K562 (cell line): ENCODE results near the gene KRTAP5-1. TPM values are rescaled to one million over a fixed set of nuclear protein-coding genes. Genes with fewer than 3 reads are reported as not detected.

Source experiments
- CHD2 ChIP-seq: IDR thresholded peaks from 2 replicates; pipeline ENCODE4 v1.6.1; 2011; ENCODE audit warnings: low read depth, low read length
- CSDE1 ChIP-seq, 2 experiments: fragments of 450-650 bp; IDR thresholded peaks; 2 replicates each; pipeline ENCODE4 v1.6.1; 2016; ENCODE audit warnings: mild to moderate bottlenecking in 1 of 2
- SNRNP70 ChIP-seq: fragments of 200-400 bp; formaldehyde crosslinking; optimal IDR thresholded peaks from 2 replicates; pipeline ENCODE3; 2017; ENCODE audit warnings: low read depth, low read length
- polyA plus RNA-seq, 8 experiments: library from polyadenylated mRNA; depleted of rRNA in 4 of 8; stranded (reverse) in 5 of 8; unstranded in 3 of 8; fragments of >200 nt; fragmentation: Nextera tagmentation in 2 of 8; fragmentation: Illumina TruSeq in 1 of 8; extraction: Ambion mirVana in 2 of 8; extraction: Trizol in 1 of 8; gene quantifications; 2 replicates each; pipeline versions ENCODE4 v1.2.1 to v1.2.3, GENCODE V29; 2011 to 2014; ENCODE audit warnings: inconsistent platforms in 1 of 8, missing spikeins in 1 of 8
- total RNA-seq, 7 experiments: library from RNA; depleted of rRNA in 6 of 7; stranded (reverse); fragments of >200 nt in 6 of 7; fragmentation: Illumina TruSeq in 2 of 7; extraction: Trizol in 2 of 7; gene quantifications; 2 replicates each; pipeline versions ENCODE4 v1.2.1 to v1.2.3, GENCODE V29; 2011 to 2021; ENCODE audit warnings: low replicate concordance in 1 of 7
- TF ChIP-seq, protein P1 (sequence below): fragments of 200-600 bp; sonication (generic); IDR thresholded peaks from one replicate; pipeline ENCODE4 v1.6.1; 2012; ENCODE audit warnings: mild to moderate bottlenecking, low read depth, low read length, inconsistent platforms
- TF ChIP-seq, protein P2 (sequence below), 2 experiments: fragments of 450-650 bp; conservative IDR thresholded peaks; 2 replicates each; pipeline ENCODE4 v1.6.1; 2017; ENCODE audit warnings: mild to moderate bottlenecking in 2 of 2, moderate library complexity in 2 of 2

Gene KRTAP5-1
- total and polyA plus RNA-seq, 9 of the 15 experiments (the other 6 are each of a cell fraction or from before 2014, with no cell fraction given), result not detected

- TF ChIP-seq, protein P1, sequence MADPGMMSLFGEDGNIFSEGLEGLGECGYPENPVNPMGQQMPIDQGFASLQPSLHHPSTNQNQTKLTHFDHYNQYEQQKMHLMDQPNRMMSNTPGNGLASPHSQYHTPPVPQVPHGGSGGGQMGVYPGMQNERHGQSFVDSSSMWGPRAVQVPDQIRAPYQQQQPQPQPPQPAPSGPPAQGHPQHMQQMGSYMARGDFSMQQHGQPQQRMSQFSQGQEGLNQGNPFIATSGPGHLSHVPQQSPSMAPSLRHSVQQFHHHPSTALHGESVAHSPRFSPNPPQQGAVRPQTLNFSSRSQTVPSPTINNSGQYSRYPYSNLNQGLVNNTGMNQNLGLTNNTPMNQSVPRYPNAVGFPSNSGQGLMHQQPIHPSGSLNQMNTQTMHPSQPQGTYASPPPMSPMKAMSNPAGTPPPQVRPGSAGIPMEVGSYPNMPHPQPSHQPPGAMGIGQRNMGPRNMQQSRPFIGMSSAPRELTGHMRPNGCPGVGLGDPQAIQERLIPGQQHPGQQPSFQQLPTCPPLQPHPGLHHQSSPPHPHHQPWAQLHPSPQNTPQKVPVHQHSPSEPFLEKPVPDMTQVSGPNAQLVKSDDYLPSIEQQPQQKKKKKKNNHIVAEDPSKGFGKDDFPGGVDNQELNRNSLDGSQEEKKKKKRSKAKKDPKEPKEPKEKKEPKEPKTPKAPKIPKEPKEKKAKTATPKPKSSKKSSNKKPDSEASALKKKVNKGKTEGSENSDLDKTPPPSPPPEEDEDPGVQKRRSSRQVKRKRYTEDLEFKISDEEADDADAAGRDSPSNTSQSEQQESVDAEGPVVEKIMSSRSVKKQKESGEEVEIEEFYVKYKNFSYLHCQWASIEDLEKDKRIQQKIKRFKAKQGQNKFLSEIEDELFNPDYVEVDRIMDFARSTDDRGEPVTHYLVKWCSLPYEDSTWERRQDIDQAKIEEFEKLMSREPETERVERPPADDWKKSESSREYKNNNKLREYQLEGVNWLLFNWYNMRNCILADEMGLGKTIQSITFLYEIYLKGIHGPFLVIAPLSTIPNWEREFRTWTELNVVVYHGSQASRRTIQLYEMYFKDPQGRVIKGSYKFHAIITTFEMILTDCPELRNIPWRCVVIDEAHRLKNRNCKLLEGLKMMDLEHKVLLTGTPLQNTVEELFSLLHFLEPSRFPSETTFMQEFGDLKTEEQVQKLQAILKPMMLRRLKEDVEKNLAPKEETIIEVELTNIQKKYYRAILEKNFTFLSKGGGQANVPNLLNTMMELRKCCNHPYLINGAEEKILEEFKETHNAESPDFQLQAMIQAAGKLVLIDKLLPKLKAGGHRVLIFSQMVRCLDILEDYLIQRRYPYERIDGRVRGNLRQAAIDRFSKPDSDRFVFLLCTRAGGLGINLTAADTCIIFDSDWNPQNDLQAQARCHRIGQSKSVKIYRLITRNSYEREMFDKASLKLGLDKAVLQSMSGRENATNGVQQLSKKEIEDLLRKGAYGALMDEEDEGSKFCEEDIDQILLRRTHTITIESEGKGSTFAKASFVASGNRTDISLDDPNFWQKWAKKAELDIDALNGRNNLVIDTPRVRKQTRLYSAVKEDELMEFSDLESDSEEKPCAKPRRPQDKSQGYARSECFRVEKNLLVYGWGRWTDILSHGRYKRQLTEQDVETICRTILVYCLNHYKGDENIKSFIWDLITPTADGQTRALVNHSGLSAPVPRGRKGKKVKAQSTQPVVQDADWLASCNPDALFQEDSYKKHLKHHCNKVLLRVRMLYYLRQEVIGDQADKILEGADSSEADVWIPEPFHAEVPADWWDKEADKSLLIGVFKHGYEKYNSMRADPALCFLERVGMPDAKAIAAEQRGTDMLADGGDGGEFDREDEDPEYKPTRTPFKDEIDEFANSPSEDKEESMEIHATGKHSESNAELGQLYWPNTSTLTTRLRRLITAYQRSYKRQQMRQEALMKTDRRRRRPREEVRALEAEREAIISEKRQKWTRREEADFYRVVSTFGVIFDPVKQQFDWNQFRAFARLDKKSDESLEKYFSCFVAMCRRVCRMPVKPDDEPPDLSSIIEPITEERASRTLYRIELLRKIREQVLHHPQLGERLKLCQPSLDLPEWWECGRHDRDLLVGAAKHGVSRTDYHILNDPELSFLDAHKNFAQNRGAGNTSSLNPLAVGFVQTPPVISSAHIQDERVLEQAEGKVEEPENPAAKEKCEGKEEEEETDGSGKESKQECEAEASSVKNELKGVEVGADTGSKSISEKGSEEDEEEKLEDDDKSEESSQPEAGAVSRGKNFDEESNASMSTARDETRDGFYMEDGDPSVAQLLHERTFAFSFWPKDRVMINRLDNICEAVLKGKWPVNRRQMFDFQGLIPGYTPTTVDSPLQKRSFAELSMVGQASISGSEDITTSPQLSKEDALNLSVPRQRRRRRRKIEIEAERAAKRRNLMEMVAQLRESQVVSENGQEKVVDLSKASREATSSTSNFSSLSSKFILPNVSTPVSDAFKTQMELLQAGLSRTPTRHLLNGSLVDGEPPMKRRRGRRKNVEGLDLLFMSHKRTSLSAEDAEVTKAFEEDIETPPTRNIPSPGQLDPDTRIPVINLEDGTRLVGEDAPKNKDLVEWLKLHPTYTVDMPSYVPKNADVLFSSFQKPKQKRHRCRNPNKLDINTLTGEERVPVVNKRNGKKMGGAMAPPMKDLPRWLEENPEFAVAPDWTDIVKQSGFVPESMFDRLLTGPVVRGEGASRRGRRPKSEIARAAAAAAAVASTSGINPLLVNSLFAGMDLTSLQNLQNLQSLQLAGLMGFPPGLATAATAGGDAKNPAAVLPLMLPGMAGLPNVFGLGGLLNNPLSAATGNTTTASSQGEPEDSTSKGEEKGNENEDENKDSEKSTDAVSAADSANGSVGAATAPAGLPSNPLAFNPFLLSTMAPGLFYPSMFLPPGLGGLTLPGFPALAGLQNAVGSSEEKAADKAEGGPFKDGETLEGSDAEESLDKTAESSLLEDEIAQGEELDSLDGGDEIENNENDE, result no peak
- TF ChIP-seq, protein P2, sequence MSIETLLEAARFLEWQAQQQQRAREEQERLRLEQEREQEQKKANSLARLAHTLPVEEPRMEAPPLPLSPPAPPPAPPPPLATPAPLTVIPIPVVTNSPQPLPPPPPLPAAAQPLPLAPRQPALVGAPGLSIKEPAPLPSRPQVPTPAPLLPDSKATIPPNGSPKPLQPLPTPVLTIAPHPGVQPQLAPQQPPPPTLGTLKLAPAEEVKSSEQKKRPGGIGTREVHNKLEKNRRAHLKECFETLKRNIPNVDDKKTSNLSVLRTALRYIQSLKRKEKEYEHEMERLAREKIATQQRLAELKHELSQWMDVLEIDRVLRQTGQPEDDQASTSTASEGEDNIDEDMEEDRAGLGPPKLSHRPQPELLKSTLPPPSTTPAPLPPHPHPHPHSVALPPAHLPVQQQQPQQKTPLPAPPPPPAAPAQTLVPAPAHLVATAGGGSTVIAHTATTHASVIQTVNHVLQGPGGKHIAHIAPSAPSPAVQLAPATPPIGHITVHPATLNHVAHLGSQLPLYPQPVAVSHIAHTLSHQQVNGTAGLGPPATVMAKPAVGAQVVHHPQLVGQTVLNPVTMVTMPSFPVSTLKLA (conservative IDR thresholded peaks at IDR 0.05), result no peak
- TF ChIP-seq CHD2 (no peak), SNRNP70 (no peak), CSDE1 (IDR thresholded peaks at IDR 0.05) (no peak)
- TF ChIP-seq, all 486 proteins: peak for 0
These were observed 40.5 kb upstream of the KRTAP5-1 start (continued) for GRCh38 chr11:1625541-1625940.
